Esophagus squamous epithelium (tissue), 5 donors: ENCODE data around the gene ENTPD5. TPM values are rescaled to one million over a fixed set of nuclear protein-coding genes. Genes with fewer than 3 reads are reported as not detected.
"Not testable (repeated sequence)": the region's sequence is repeated elsewhere in the genome, so short reads cannot be mapped to it uniquely, and the experiment has no call there.

ENCODE experiments used
- DNase-seq: peaks from one replicate; lab custom pipeline; 2025; lab: John Stamatoyannopoulos, UW
- H3K27ac ChIP-seq, 4 donors: fragments of 200-600 bp; sonication (generic); one replicate each; pipeline ENCODE4 v1.5.1; 2016 to 2019; ENCODE audit warnings: mild to moderate bottlenecking in 1 of 4
- H3K27me3 ChIP-seq, 4 donors: fragments of 200-600 bp; sonication (generic); 1 replicate in 3 of 4; 2 replicates in 1 of 4; pipeline versions ENCODE4 v1.5.1 to v1.6.0; 2017 to 2021; ENCODE audit warnings: antibody characterized with exemption in 1 of 4
- H3K36me3 ChIP-seq, 3 donors: fragments of 200-600 bp; sonication (generic); one replicate each; pipeline ENCODE4 v1.5.1; 2016 to 2019
- H3K4me1 ChIP-seq, 3 donors: fragments of 200-600 bp; sonication (generic); one replicate each; pipeline ENCODE4 v1.5.1; 2017 to 2019
- H3K4me3 ChIP-seq, 4 donors: fragments of 200-600 bp; sonication (generic); 1 replicate in 3 of 4; 2 replicates in 1 of 4; pipeline ENCODE4 v1.5.1; 2016 to 2019; ENCODE audit warnings: mild to moderate bottlenecking in 2 of 4, moderate library complexity in 1 of 4
- H3K9me3 ChIP-seq, 3 donors: fragments of 200-600 bp; sonication (generic); one replicate each; pipeline ENCODE4 v1.5.1; 2016 to 2019
- POLR2A ChIP-seq, 4 donors: fragments of 450-650 bp; IDR thresholded peaks; one replicate each; pipeline ENCODE4 v1.6.1; 2017; ENCODE audit warnings: antibody characterized with exemption in 4 of 4, mild to moderate bottlenecking in 4 of 4, moderate library complexity in 3 of 4
- WGBS, 2 donors: methylation state at CpG; one replicate each; pipeline ENCODE4 v1.1.5; 2018; 5-methylcytosine and 5-hydroxymethylcytosine counted together
- intact Hi-C: fragments of 100-400 bp; cut with DNase I; formaldehyde crosslinking; loops from one replicate; pipeline ENCODE4 v1.15.0; 2022
- total RNA-seq, 4 donors: library from RNA; depleted of rRNA; stranded (reverse); fragments of >200 nt; gene quantifications; one replicate each; pipeline ENCODE4 v1.1.0, GENCODE V29; 2016
- TF ChIP-seq, protein P1 (sequence below), 6 experiments: fragments of 450-650 bp in 4 of 6; fragments of 200-600 bp in 2 of 6; sonication (generic) in 2 of 6; IDR thresholded peaks; one replicate each; pipeline ENCODE4 v1.5.1; 2016 to 2019; ENCODE audit warnings: antibody characterized with exemption in 6 of 6, mild to moderate bottlenecking in 4 of 6, moderate library complexity in 4 of 6
- donor health status: DM: yes; HTN: yes; CAD: no.

ENTPD5 gene
- total RNA-seq, 4 donors from 2014 or later: 9.3 to 16.9 (median 13.0) TPM

DNA sequence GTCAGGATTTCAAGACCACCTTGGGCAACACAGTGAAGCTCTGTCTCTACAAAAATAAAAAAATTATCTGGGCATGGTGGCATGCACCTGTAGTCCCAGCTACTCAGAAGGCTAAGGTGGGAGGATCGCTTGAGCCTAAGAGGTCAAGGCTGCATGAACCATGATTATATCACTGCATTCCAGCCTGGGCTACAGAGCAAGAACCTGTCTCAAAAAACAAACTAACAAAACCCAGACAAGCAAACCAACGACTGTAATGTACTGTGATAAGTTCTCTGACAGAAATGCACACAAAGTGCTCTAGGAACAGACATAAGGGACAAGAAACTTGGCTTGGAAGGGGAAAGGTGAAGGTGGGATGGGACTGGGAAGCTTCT is 22.4 kb downstream of the ENTPD5 start:
- H3K36me3 ChIP-seq: peaks cover 0 to 56% (median 0%) of the 10 kb centered on the region in 3 donors
- H3K9me3 ChIP-seq: no peaks in the 10 kb centered on the region
- no peaks in the 10 kb centered on the region for H3K4me1 ChIP-seq
- intact Hi-C loops: no loop called here
- TF ChIP-seq POLR2A (IDR thresholded peaks at IDR 0.05): no peak
- TF ChIP-seq, protein P1, sequence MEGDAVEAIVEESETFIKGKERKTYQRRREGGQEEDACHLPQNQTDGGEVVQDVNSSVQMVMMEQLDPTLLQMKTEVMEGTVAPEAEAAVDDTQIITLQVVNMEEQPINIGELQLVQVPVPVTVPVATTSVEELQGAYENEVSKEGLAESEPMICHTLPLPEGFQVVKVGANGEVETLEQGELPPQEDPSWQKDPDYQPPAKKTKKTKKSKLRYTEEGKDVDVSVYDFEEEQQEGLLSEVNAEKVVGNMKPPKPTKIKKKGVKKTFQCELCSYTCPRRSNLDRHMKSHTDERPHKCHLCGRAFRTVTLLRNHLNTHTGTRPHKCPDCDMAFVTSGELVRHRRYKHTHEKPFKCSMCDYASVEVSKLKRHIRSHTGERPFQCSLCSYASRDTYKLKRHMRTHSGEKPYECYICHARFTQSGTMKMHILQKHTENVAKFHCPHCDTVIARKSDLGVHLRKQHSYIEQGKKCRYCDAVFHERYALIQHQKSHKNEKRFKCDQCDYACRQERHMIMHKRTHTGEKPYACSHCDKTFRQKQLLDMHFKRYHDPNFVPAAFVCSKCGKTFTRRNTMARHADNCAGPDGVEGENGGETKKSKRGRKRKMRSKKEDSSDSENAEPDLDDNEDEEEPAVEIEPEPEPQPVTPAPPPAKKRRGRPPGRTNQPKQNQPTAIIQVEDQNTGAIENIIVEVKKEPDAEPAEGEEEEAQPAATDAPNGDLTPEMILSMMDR (IDR thresholded peaks at IDR 0.05): no peak
- 41 to 57% methylated on average over 2 of the region's 2 CpGs for WGBS, 2 donors
- peak overlapping the region in 1 of 4 donors; percentile 33 for H3K27ac ChIP-seq
- H3K27me3 ChIP-seq: no peaks in the 10 kb centered on the region
- H3K4me3 ChIP-seq: no peak overlapping the region
- no peak for DNase-seq

DNA sequence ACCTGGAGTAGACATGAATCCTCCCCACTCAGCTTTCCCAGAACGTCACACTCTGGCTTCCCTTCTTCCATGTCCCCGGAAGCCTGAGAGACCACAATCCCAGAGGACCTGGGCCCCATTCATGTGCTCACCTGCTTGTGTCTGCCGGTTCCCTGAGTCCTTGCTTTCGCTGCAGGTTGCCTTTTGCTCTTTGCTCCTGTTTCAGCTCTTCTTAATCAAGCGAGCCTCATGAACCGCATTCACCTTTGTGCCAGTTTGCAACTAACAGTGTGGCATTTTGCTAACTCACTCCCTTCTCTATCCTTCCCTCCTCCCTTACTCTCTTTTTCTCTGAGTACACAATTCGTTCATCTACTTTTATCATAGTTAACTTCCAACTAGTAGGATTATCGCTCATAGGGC is 23.1 kb downstream of the ENTPD5 start:
- Histone ChIP-seq H3K27ac (no peak overlapping the region), H3K4me1 (no peaks in the 10 kb centered on the region), H3K27me3 (no peaks in the 10 kb centered on the region), H3K4me3 (no peak overlapping the region), H3K36me3 (peaks cover 0 to 53% (median 0%) of the 10 kb centered on the region in 3 donors), H3K9me3 (no peaks in the 10 kb centered on the region)
- intact Hi-C loops: no loop called here
- WGBS, 2 donors: 92 to 95% methylated on average over 8 of the region's 8 CpGs
- no peak for DNase-seq
- TF ChIP-seq, protein P1 (IDR thresholded peaks at IDR 0.05): no peak
- no peak for TF ChIP-seq POLR2A (IDR thresholded peaks at IDR 0.05)

DNA sequence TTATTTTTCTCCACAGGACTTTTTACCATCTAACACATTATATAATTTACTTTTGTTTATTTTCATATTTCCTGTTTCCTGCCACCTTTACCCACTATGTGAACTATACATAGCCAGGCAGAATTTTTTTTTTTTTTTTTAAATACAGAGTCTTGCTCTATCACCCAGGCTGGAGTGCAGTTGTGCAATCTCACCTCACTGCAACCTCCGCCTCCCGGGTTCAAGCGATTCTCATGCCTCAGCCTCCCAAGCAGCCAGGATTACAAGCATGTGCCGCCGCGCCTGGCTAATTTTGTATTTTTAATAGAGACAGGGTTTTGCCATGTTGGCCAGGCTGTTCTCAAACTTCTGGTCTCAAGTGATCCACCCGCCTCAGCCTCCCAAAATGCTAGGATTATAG is 24.2 kb downstream of the ENTPD5 start:
- H3K4me1 ChIP-seq, H3K9me3 ChIP-seq, H3K27ac ChIP-seq, intact Hi-C loops, H3K4me3 ChIP-seq, H3K27me3 ChIP-seq, DNase-seq: not testable (repeated sequence)
- peaks cover 0 to 43% (median 0%) of the 10 kb centered on the region in 3 donors for H3K36me3 ChIP-seq
- 95 to 97% methylated on average over 7 of the region's 7 CpGs for WGBS, 2 donors

DNA sequence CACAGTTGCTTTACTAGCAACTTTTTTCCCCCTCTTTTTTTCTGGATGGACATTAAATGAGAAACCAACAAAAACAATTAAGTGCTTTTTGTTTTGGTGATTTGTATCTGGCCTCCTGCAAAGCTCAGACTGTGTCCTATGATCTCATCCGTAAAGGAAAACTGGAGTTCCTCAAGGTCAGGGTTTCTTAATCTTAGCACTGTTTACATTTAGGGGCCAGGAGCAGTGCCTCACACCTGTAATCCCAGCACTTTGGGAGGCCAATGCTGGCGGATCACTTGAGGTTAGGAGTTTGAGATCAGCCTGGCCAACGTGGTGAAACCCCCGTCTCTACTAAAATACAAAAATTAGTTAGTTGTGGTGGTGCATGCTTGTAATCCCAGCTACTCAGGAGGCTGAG is 28.0 kb downstream of the ENTPD5 start:
- H3K4me3 ChIP-seq: no peak overlapping the region
- 42 to 55% methylated on average over 2 to 4 of the region's 4 CpGs for WGBS, 2 donors
- H3K36me3 ChIP-seq: peaks cover 0 to 32% (median 0%) of the 10 kb centered on the region in 3 donors
- no peaks in the 10 kb centered on the region for H3K9me3 ChIP-seq
- intact Hi-C loops: no loop called here
- H3K4me1 ChIP-seq: peaks cover 0 to 4% (median 0%) of the 10 kb centered on the region in 3 donors
- no peak for DNase-seq
- no peak for TF ChIP-seq POLR2A (IDR thresholded peaks at IDR 0.05)
- TF ChIP-seq, protein P1 (IDR thresholded peaks at IDR 0.05): no peak
- H3K27ac ChIP-seq: no peak overlapping the region
- H3K27me3 ChIP-seq: no peaks in the 10 kb centered on the region

DNA sequence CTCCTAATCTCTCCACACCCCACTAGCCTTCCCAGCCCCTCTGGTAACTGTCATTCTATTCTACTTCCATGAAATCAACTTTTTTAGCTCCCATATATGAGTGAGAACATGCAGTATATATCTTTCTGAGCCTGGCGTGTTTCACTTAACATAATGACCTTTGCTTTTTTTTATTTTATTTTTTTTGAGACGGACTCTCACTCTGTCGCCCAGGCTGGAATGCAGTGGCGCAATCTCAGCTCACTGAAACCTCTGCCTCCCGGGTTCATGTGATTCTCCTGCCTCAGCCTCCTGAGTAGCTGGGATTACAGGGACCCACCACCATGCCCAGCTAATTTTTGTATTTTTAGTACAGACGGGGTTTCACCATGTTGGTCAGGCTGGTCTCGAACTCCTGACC is 30.4 kb downstream of the ENTPD5 start:
- Histone ChIP-seq H3K36me3 (peaks cover 0 to 48% (median 0%) of the 10 kb centered on the region in 3 donors), H3K27ac (peak overlapping the region in 1 of 4 donors; percentile 14)
- WGBS, 2 donors: 87 to 91% methylated on average over 6 to 7 of the region's 7 CpGs
- H3K9me3 ChIP-seq, H3K4me1 ChIP-seq, DNase-seq, intact Hi-C loops, H3K4me3 ChIP-seq, H3K27me3 ChIP-seq: not testable (repeated sequence)

DNA sequence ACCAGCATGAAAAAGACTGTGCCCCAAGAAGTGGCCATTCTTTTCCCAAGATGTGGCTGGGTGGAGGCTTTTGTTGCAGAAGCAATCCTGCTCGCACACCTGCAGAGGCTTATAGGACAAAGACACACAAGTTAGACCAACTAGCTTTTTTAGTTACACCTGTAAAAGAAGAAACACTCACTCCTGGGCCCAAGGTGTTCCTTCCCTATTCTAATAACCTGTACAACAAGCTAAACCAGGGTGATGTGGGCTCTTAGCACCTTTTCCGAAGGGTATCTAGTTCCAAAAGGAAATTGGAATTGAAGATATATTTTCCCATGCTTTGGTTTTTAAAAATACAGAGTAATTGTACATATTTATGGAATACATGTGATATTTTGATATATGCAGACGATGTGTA is 31.0 kb downstream of the ENTPD5 start:
- Histone ChIP-seq H3K4me3 (no peak overlapping the region), H3K4me1 (peaks cover 0 to 4% (median 0%) of the 10 kb centered on the region in 3 donors), H3K27me3 (no peaks in the 10 kb centered on the region), H3K9me3 (no peaks in the 10 kb centered on the region), H3K27ac (peak overlapping the region in 1 of 4 donors; percentile 43), H3K36me3 (peaks cover 0 to 52% (median 0%) of the 10 kb centered on the region in 3 donors)
- 89 to 91% methylated on average over 3 of the region's 3 CpGs for WGBS, 2 donors
- DNase-seq: no peak
- TF ChIP-seq, protein P1 (IDR thresholded peaks at IDR 0.05): no peak
- no peak for TF ChIP-seq POLR2A (IDR thresholded peaks at IDR 0.05)
- intact Hi-C loops: no loop called here
